Activated T-helper 2 cell treated with anti-CD3 and anti-CD28 coated beads, Interferon-gamma antibody, Interleukin-2, Interleukin-4, amounts not matched to agents 10 μg/mL and 5 μg/mL and 100 μg/mL, durations not matched to agents 14 hours and 24 hours and 36 hours (primary cell): ENCODE measurements around the gene FBXO9. TPM values are rescaled to one million over a fixed set of nuclear protein-coding genes. Genes with fewer than 3 reads are reported as not detected.
A peak's percentile ranks its signal among the peaks of the same experiment; 100 is the strongest.
"Not testable (repeated sequence)": the region's sequence is repeated elsewhere in the genome, so short reads cannot be mapped to it uniquely, and the experiment has no call there.

ENCODE experiments used
- DNase-seq: peaks from one replicate; pipeline ENCODE4 v3.0.0; 2021; ENCODE audit warnings: low spot score
- H3K27ac Mint-ChIP-seq: one replicate; pipeline ENCODE4 v1.8.0; 2021; ENCODE audit warnings: mixed read lengths
- H3K27me3 Mint-ChIP-seq: one replicate; pipeline ENCODE4 v1.8.0; 2021; ENCODE audit warnings: low read depth, mixed read lengths
- H3K36me3 Mint-ChIP-seq: one replicate; pipeline ENCODE4 v1.8.0; 2021; ENCODE audit warnings: low read depth, mixed read lengths
- H3K4me1 Mint-ChIP-seq: one replicate; pipeline ENCODE4 v1.8.0; 2021; ENCODE audit warnings: low read depth, mixed read lengths
- H3K4me3 Mint-ChIP-seq: one replicate; pipeline ENCODE4 v1.8.0; 2021; ENCODE audit warnings: low read depth, mild to moderate bottlenecking, moderate library complexity, mixed read lengths
- H3K9me3 Mint-ChIP-seq: one replicate; pipeline ENCODE4 v1.8.0; 2021; ENCODE audit warnings: mixed read lengths
- intact Hi-C: fragments of 100-400 bp; cut with micrococcal nuclease; formaldehyde crosslinking; loops from one replicate; pipeline ENCODE4 v1.15.1; 2023
- total RNA-seq: library from RNA; stranded (reverse); gene quantifications from 2 replicates; pipeline ENCODE4 v1.2.3, GENCODE V29; 2022

FBXO9 gene
- total RNA-seq, 1 donor from 2014 or later = 70.7 TPM

DNA sequence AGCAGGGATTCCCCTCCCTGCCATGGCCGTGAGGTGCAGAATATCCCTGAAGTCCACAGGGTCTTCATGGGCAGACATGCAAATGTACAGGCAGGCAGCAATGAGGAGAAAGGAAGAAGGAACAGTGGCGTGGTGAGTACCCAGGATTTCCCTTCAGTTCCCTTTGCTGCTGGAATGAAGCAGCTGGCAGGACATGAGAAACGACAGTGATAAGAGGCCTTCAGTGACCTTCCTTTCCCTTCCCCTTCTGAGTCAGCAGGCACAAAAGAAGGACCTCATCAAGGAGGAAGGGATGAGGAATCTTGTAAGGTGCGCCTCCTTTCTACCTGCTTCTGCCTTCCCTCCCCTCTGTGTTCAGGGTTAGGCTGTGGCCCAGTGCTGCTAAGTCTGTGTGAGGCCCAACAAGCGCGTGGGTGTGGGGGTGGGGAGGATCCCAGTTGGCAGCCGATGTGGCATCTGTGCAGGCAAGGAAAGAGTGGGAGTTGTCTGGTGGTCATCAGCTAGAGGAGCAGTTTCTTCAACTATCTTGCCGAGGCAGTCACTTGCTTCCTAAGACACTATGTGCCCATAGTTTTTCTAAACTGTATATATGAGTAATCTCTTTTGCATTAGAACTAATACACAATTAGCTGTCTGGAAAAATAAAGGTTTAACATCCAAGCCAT is 29.5 kb upstream of the FBXO9 start:
- H3K27me3 Mint-ChIP-seq = no peaks in the 10 kb centered on the region
- H3K4me1 Mint-ChIP-seq = no peaks in the 10 kb centered on the region
- H3K9me3 Mint-ChIP-seq = no peaks in the 10 kb centered on the region
- no peak for DNase-seq
- intact Hi-C loops = no loop called here
- H3K4me3 Mint-ChIP-seq = no peak overlapping the region
- H3K27ac Mint-ChIP-seq = no peak overlapping the region
- H3K36me3 Mint-ChIP-seq = peaks cover 62% of the 10 kb centered on the region

DNA sequence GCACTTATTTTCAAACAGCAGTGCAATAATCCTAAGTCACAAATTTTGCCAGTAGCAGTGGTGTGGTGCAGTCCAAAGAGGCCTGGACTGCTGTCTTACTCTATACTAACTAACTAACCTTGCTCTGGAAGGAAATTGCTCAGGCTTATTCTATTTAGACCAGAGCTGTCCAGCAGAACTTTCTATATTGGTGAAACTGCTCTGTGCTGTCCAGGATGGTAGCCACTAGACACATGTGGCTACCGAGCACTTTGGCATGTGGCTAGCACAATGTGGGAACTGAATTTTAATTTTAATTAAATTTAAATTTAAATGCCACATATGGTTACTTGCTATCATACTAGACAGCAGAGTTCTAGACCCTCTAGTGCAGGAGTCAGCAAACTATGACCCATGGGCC is 27.1 kb upstream of the FBXO9 start:
- H3K27ac Mint-ChIP-seq = no peak overlapping the region
- H3K4me1 Mint-ChIP-seq = peaks cover 2% of the 10 kb centered on the region
- no peaks in the 10 kb centered on the region for H3K27me3 Mint-ChIP-seq
- H3K36me3 Mint-ChIP-seq = peaks cover 67% of the 10 kb centered on the region
- intact Hi-C loops = no loop called here
- no peak for DNase-seq
- no peak overlapping the region for H3K4me3 Mint-ChIP-seq
- no peaks in the 10 kb centered on the region for H3K9me3 Mint-ChIP-seq

DNA sequence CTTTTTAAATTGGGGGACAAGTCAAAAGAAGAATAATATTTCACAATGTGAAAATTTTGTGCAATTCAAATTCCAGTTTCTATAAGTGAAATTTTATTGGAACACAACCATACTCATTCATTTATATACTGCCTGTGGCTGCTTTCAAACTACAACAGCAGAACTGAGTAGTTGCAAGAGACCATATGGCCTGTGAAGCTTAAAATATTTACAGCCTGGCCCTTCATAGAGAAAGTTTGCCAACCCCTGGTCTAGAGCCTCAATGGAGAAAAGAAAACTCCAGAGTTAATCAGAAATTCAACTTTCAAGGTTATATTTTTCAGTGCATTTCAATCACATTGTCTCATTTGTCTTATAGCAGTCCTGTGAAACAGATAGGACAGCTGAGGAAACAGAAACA is 26.6 kb upstream of the FBXO9 start:
- intact Hi-C loops = no loop called here
- Mint-ChIP-seq H3K9me3 (no peaks in the 10 kb centered on the region), H3K4me1 (peaks cover 2% of the 10 kb centered on the region), H3K4me3 (no peak overlapping the region), H3K27me3 (no peaks in the 10 kb centered on the region), H3K27ac (no peak overlapping the region), H3K36me3 (peaks cover 63% of the 10 kb centered on the region)
- DNase-seq = no peak

GRCh38 chr6:53041356-53041755 is 23.8 kb upstream of the FBXO9 start:
- Mint-ChIP-seq H3K27ac (no peak overlapping the region), H3K9me3 (no peaks in the 10 kb centered on the region), H3K36me3 (peaks cover 40% of the 10 kb centered on the region), H3K4me1 (peaks cover 2% of the 10 kb centered on the region), H3K27me3 (no peaks in the 10 kb centered on the region), H3K4me3 (no peak overlapping the region)
- no peak for DNase-seq
- intact Hi-C loops = no loop called here

GRCh38 chr6:53042112-53042511 is 23.1 kb upstream of the FBXO9 start:
- Mint-ChIP-seq H3K4me3 (no peak overlapping the region), H3K4me1 (peaks cover 2% of the 10 kb centered on the region), H3K27me3 (no peaks in the 10 kb centered on the region), H3K27ac (no peak overlapping the region), H3K9me3 (no peaks in the 10 kb centered on the region), H3K36me3 (peaks cover 36% of the 10 kb centered on the region)
- no peak for DNase-seq
- intact Hi-C loops = no loop called here

GRCh38 chr6:53043581-53043980 is 21.6 kb upstream of the FBXO9 start:
- no peak for DNase-seq
- Mint-ChIP-seq H3K4me3 (no peak overlapping the region), H3K27ac (no peak overlapping the region), H3K27me3 (no peaks in the 10 kb centered on the region), H3K9me3 (no peaks in the 10 kb centered on the region), H3K36me3 (peaks cover 32% of the 10 kb centered on the region), H3K4me1 (peaks cover 13% of the 10 kb centered on the region)
- intact Hi-C loops = no loop called here

- H3K27ac Mint-ChIP-seq = no peak overlapping the region
- peaks cover 29% of the 10 kb centered on the region for H3K36me3 Mint-ChIP-seq
- no peak overlapping the region for H3K4me3 Mint-ChIP-seq
- DNase-seq = no peak
- H3K9me3 Mint-ChIP-seq = no peaks in the 10 kb centered on the region
- peaks cover 18% of the 10 kb centered on the region for H3K4me1 Mint-ChIP-seq
- intact Hi-C loops = no loop called here
- no peaks in the 10 kb centered on the region for H3K27me3 Mint-ChIP-seq
Observed at GRCh38 chr6:53044071-53044470, 21.1 kb upstream of the FBXO9 start.

DNA sequence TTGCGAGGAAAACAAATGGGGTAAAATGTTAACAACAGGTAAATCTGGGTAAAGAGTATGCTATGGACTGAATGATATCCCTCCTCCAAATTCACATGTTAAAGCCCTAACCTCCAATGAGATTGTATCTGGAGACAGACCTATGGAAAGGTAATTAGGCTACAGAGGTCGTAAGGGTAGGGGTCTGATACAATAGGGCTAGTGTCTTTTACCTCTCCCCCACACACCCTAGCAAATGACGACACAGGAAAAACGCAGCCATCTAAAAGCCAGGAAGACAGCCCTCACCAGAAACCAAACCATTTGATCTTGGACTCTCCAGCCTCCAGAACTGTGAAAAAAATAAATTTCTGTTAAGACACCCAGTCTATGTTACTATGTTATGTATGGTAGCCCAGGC is 20.6 kb upstream of the FBXO9 start:
- H3K4me1 Mint-ChIP-seq = peaks cover 23% of the 10 kb centered on the region

GRCh38 chr6:53045891-53046673 is 19.1 kb upstream of the FBXO9 start:
- intact Hi-C loops = no loop called here
- Mint-ChIP-seq H3K27ac (no peak overlapping the region), H3K4me3 (no peak overlapping the region), H3K36me3 (peaks cover 9% of the 10 kb centered on the region), H3K27me3 (no peaks in the 10 kb centered on the region), H3K9me3 (no peaks in the 10 kb centered on the region), H3K4me1 (peaks cover 23% of the 10 kb centered on the region)
- no peak for DNase-seq

More for the DNA sequence above, 20.6 kb upstream of the FBXO9 start:
- Mint-ChIP-seq H3K4me3 (no peak overlapping the region), H3K27me3 (no peaks in the 10 kb centered on the region), H3K27ac (no peak overlapping the region), H3K9me3 (no peaks in the 10 kb centered on the region), H3K36me3 (peaks cover 24% of the 10 kb centered on the region)
- DNase-seq = no peak
- intact Hi-C loops = no loop called here

DNA sequence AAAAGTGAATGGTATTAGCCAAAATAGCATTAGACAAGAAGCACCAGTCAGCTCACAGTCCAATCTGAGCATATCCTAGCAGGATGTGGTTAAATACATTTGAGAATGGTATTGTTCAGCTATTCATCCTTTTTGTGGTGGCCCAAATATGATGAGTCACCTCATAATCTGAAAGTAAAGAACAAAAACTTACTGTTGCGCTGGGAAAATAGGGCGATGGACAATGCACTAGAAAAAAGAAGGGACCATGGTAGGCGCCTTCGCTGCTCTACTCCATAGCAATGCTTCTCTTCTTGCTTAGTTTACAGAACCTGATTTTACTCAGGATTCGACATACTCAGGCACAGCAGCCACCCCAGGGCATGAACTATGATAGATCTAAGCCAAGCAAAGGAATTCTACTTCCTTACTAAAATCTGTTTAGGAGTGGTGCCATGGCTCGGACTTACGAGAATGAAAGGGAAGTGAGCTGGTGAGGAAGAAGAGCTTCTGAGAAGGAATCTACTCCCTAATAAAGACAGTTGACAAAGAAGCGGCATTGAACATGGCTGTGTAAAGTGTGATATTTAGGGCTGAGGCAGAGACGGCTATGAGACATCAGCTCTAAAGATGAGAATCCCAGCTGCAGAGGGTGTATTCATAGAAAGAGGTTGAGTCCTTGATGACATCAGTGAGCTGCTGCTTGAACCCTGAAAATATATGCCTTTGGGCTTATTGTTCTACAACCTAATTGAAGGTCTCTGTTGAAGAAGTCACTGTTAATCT is 16.6 kb upstream of the FBXO9 start:
- Mint-ChIP-seq H3K4me3 (peak overlapping the region; percentile 13), H3K9me3 (peaks cover 4% of the 10 kb centered on the region), H3K27ac (peak overlapping the region; percentile 1), H3K36me3 (peaks cover 10% of the 10 kb centered on the region), H3K4me1 (peaks cover 21% of the 10 kb centered on the region), H3K27me3 (no peaks in the 10 kb centered on the region)
- DNase-seq = no peak
- intact Hi-C loops = loop anchor here (2.0 kb wide), 1 partner anchor 22 kb away; no protein-coding TSS in a partner anchor

DNA sequence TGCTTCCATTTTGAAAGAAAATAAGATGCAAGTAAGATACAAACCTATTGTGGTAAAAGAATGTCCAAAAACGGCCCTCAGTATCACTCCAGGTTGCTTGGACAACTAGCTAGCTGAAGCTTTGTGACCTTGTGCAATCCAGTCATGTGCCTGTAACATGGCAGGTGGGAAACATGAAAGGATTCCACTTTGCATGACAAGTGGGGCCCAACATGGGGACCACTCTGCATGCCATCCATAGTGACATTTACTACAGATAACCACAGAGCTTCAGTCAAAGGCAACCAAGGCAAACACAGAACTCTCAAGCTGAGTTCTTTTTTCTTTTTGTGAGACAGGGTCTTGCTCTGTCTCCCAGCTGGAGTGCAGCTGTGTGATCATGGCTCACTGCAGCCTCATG is 15.8 kb upstream of the FBXO9 start:
- no peak overlapping the region for H3K4me3 Mint-ChIP-seq
- intact Hi-C loops = loop anchor here (2.0 kb wide), 1 partner anchor 23 kb away; no protein-coding TSS in a partner anchor
- H3K4me1 Mint-ChIP-seq = peaks cover 21% of the 10 kb centered on the region
- H3K27me3 Mint-ChIP-seq = no peaks in the 10 kb centered on the region
- no peak for DNase-seq
- peaks cover 15% of the 10 kb centered on the region for H3K36me3 Mint-ChIP-seq
- H3K9me3 Mint-ChIP-seq = peaks cover 4% of the 10 kb centered on the region
- no peak overlapping the region for H3K27ac Mint-ChIP-seq

- intact Hi-C loops, DNase-seq, H3K27me3 Mint-ChIP-seq, H3K4me3 Mint-ChIP-seq, H3K9me3 Mint-ChIP-seq, H3K27ac Mint-ChIP-seq: not testable (repeated sequence)
- Mint-ChIP-seq H3K4me1 (peaks cover 21% of the 10 kb centered on the region), H3K36me3 (peaks cover 19% of the 10 kb centered on the region)
Observed at GRCh38 chr6:53052152-53052551, 13.1 kb upstream of the FBXO9 start.

DNA sequence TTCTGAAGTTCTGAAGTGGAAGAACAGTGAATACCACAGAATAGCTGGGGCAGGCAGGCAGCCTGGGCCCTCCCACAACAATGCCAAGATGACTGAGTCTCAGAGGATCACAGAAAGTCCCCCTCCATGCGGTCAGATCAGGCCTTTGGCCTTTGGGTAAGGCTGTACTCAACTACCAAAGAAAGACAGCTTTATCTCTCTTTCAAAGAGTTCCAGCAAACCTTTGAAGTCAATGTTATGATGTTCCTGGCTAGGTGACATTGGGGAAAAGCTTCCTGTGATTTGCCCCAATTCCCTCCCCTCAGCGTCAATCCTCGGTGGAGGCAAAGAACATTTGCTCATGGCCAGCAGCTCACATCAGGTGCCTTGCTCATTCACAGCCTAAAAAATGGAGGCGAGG is 10.7 kb upstream of the FBXO9 start:
- DNase-seq = no peak
- Mint-ChIP-seq H3K27ac (no peak overlapping the region), H3K36me3 (peaks cover 24% of the 10 kb centered on the region), H3K9me3 (peaks cover 4% of the 10 kb centered on the region), H3K27me3 (no peaks in the 10 kb centered on the region), H3K4me3 (no peak overlapping the region), H3K4me1 (peaks cover 16% of the 10 kb centered on the region)
- intact Hi-C loops = no loop called here
